ENCODE results near the gene MAEA.
"Not testable (repeated sequence)": the region's sequence is repeated elsewhere in the genome, so short reads cannot be mapped to it uniquely, and the experiment has no call there.

MAEA gene

GRCh38 chr4:1324443-1325175 is 34.9 kb downstream of the MAEA start:
- DNase-seq, result not testable (repeated sequence)

GRCh38 chr4:1325176-1325480 is 35.4 kb downstream of the MAEA start:
- DNase-seq, result no peak

- DNase-seq, result no peak
Observed at GRCh38 chr4:1325681-1326635, 36.3 kb downstream of the MAEA start.

GRCh38 chr4:1326751-1327525 is 37.2 kb downstream of the MAEA start:
- DNase-seq, result no peak

- DNase-seq, result no peak
Observed at GRCh38 chr4:1327526-1328266, 38.0 kb downstream of the MAEA start.

GRCh38 chr4:1328267-1329155 is 38.8 kb downstream of the MAEA start:
- DNase-seq, result no peak

- DNase-seq, result no peak
Observed at GRCh38 chr4:1329408-1330371, 40.0 kb downstream of the MAEA start.

- DNase-seq, result no peak
Observed at GRCh38 chr4:1330761-1331590, 41.3 kb downstream of the MAEA start.

GRCh38 chr4:1331591-1332353 is 42.1 kb downstream of the MAEA start:
- no peak for DNase-seq

GRCh38 chr4:1332686-1333085 is 43.0 kb downstream of the MAEA start:
- no peak for DNase-seq

GRCh38 chr4:1333256-1333655 is 43.6 kb downstream of the MAEA start:
- no peak for DNase-seq

- not testable (repeated sequence) for DNase-seq
Observed at GRCh38 chr4:1333851-1334578, 44.3 kb downstream of the MAEA start.

GRCh38 chr4:1334579-1334895 is 44.8 kb downstream of the MAEA start:
- DNase-seq, result no peak

- not testable (repeated sequence) for DNase-seq
Observed at GRCh38 chr4:1335193-1335883, 45.6 kb downstream of the MAEA start.

GRCh38 chr4:1336088-1336491 is 46.4 kb downstream of the MAEA start:
- no peak for DNase-seq

- no peak for DNase-seq
Observed at GRCh38 chr4:1337376-1337831, 47.7 kb downstream of the MAEA start.
